Activated CD8-positive, alpha-beta memory T cell treated with anti-CD3 and anti-CD28 coated beads, Interleukin-2, amount 50 U/mL, for 4 hours (primary cell): ENCODE data around the gene TBC1D16.

Experiments
- DNase-seq: peaks from one replicate; pipeline ENCODE4 v3.0.0-alpha.2; 2020

TBC1D16 gene

GRCh38 chr17:80024206-80024972 lies 11.3 kb downstream of the TBC1D16 start:
- no peak for DNase-seq

- no peak for DNase-seq
Observed at GRCh38 chr17:80023481-80024205, 12.0 kb downstream of the TBC1D16 start.

- no peak for DNase-seq
Observed at GRCh38 chr17:80021600-80021999, 14.1 kb downstream of the TBC1D16 start.

GRCh38 chr17:80018917-80019651 lies 16.6 kb downstream of the TBC1D16 start:
- no peak for DNase-seq

- DNase-seq = no peak
Observed at GRCh38 chr17:80017226-80018010, 18.3 kb downstream of the TBC1D16 start.

GRCh38 chr17:80012765-80013741 lies 22.6 kb downstream of the TBC1D16 start:
- DNase-seq = no peak

GRCh38 chr17:80011989-80012555 lies 23.6 kb downstream of the TBC1D16 start:
- DNase-seq = no peak

- no peak for DNase-seq
Observed at GRCh38 chr17:80010283-80010858, 25.3 kb downstream of the TBC1D16 start.

GRCh38 chr17:80009391-80010282 lies 26.0 kb downstream of the TBC1D16 start:
- DNase-seq = no peak

GRCh38 chr17:80008848-80009247 lies 26.8 kb downstream of the TBC1D16 start:
- no peak for DNase-seq

- DNase-seq = peak; percentile 77
Observed at GRCh38 chr17:80008383-80008840, 27.3 kb downstream of the TBC1D16 start.

GRCh38 chr17:80007939-80008338 lies 27.7 kb downstream of the TBC1D16 start:
- no peak for DNase-seq

GRCh38 chr17:80006811-80007752 lies 28.6 kb downstream of the TBC1D16 start:
- DNase-seq = no peak

- no peak for DNase-seq
Observed at GRCh38 chr17:80006339-80006720, 29.3 kb downstream of the TBC1D16 start.

GRCh38 chr17:80005360-80006338 lies 30.0 kb downstream of the TBC1D16 start:
- DNase-seq = peak; percentile 65

- DNase-seq = no peak
Observed at GRCh38 chr17:80003969-80004368, 31.7 kb downstream of the TBC1D16 start.
